ENCODE data around the gene ATRIP. TPM values are rescaled to one million over a fixed set of nuclear protein-coding genes. Genes with fewer than 3 reads are reported as not detected.

The ATRIP gene
- total and polyA plus RNA-seq, 2 of the 4 experiments (the other 2 are of a cell fraction), result 6.8 to 10.8 TPM

- no peak overlapping the region for H2BK5ac ChIP-seq (ENCODE audit: low read depth, low read length, poor library complexity, severe bottlenecking)
- 95% methylated on average over 9 of the region's 14 CpGs; no CpG with 5 or more reads in 1 of the 2 experiments for WGBS, 2 experiments (ENCODE audit: extremely low coverage in 2 of 2, insufficient read length in 1 of 2)
- H2AFZ ChIP-seq (replicated peaks; ENCODE audit: low read length, poor library complexity), result no peak overlapping the region
- no peak overlapping the region for H4K91ac ChIP-seq (ENCODE audit: insufficient read depth, low read depth, low read length)
- POLR2A ChIA-PET (ENCODE audit: unreplicated experiment), result no interaction called here
- in situ Hi-C loops (cut with MboI; ENCODE audit: low sequenced_read_pairs), result no loop called here
- H3K9ac ChIP-seq (ENCODE audit: low read depth, low read length), result no peak overlapping the region
- CTCF ChIA-PET, result no interaction called here
- H3K4me3 ChIP-seq (ENCODE audit: insufficient read depth, low read depth, low read length), result no peak overlapping the region
- H3K9me1 ChIP-seq (ENCODE audit: insufficient read depth, low read length), result 0 out of 2 replicates have a peak, but pooled peaks cover 2% of the 10 kb centered on the region
- no peak overlapping the region for H2AK5ac ChIP-seq (ENCODE audit: low read depth, low read length)
- no peak overlapping the region for H3K18ac ChIP-seq (ENCODE audit: low read depth, low read length)
- no peak overlapping the region for H3K27ac ChIP-seq (ENCODE audit: insufficient read depth, low read length)
- peaks cover 33% of the 10 kb centered on the region for H3K36me3 ChIP-seq (ENCODE audit: control insufficient read depth, insufficient read depth, low read length)
- DNase-seq, result no peak
- H3K4me2 ChIP-seq (ENCODE audit: low read depth, low read length), result no peak overlapping the region
- H2AK9ac ChIP-seq (replicated peaks; ENCODE audit: low read depth, low read length, poor library complexity), result no peak overlapping the region
- no peak overlapping the region for H2BK20ac ChIP-seq (ENCODE audit: low read depth, low read length)
- ATAC-seq (ENCODE audit: low read depth), result no peak
- H3K56ac ChIP-seq (ENCODE audit: extremely low read depth, insufficient read depth, low read length), result no peak overlapping the region
- intact Hi-C loops (cut with micrococcal nuclease), result no loop called here
- no peak overlapping the region for H2BK15ac ChIP-seq (ENCODE audit: low read depth, low read length)
- no peak for TF ChIP-seq BHLHE40 (IDR thresholded peaks at IDR 0.05; ENCODE audit: low read depth, low read length)
- no peak for TF ChIP-seq MXI1 (IDR thresholded peaks at IDR 0.05; ENCODE audit: borderline replicate concordance, low read depth, low read length)
- TF ChIP-seq POLR2A (IDR thresholded peaks at IDR 0.05; ENCODE audit: low read depth, low read length), result no peak
- no peak for TF ChIP-seq NFE2L2 (IDR thresholded peaks at IDR 0.05; ENCODE audit: low read depth, low read length)
- TF ChIP-seq CHD1 (IDR thresholded peaks at IDR 0.05; ENCODE audit: low read depth, low read length), result no peak
- no peak for TF ChIP-seq MAZ (IDR thresholded peaks at IDR 0.05; ENCODE audit: borderline replicate concordance, low read depth, low read length)
- TF ChIP-seq, protein P1, sequence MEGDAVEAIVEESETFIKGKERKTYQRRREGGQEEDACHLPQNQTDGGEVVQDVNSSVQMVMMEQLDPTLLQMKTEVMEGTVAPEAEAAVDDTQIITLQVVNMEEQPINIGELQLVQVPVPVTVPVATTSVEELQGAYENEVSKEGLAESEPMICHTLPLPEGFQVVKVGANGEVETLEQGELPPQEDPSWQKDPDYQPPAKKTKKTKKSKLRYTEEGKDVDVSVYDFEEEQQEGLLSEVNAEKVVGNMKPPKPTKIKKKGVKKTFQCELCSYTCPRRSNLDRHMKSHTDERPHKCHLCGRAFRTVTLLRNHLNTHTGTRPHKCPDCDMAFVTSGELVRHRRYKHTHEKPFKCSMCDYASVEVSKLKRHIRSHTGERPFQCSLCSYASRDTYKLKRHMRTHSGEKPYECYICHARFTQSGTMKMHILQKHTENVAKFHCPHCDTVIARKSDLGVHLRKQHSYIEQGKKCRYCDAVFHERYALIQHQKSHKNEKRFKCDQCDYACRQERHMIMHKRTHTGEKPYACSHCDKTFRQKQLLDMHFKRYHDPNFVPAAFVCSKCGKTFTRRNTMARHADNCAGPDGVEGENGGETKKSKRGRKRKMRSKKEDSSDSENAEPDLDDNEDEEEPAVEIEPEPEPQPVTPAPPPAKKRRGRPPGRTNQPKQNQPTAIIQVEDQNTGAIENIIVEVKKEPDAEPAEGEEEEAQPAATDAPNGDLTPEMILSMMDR (conservative IDR thresholded peaks at IDR 0.05; ENCODE audit: low read depth, low read length), result no peak
- TF ChIP-seq RFX5 (IDR thresholded peaks at IDR 0.05; ENCODE audit: low read depth, low read length), result no peak
- no peak for TF ChIP-seq ELK1 (IDR thresholded peaks at IDR 0.05; ENCODE audit: borderline replicate concordance, low read depth, low read length)
- no peak for TF ChIP-seq FOS (IDR thresholded peaks at IDR 0.05; ENCODE audit: low read depth, low read length)
- no peak for TF ChIP-seq SMC3 (IDR thresholded peaks at IDR 0.05; ENCODE audit: low read depth, low read length)
- TF ChIP-seq MAFK (IDR thresholded peaks at IDR 0.05; ENCODE audit: low read depth, low read length), result no peak
- no peak for TF ChIP-seq CEBPB (IDR thresholded peaks at IDR 0.05; ENCODE audit: low read depth, low read length)
- TF ChIP-seq RAD21 (IDR thresholded peaks at IDR 0.05; ENCODE audit: low read length), result no peak
- no peak for TF ChIP-seq RCOR1 (IDR thresholded peaks at IDR 0.05; ENCODE audit: insufficient replicate concordance, low read length)
- no peak for TF ChIP-seq USF2 (IDR thresholded peaks at IDR 0.05; ENCODE audit: low read depth, low read length)
- BruUV-seq (replicated peaks), result no TSS peak
- dilution Hi-C loops (cut with HindIII; ENCODE audit: low sequenced_read_pairs, unreplicated experiment), result no loop called here
- peaks cover 6% of the 10 kb centered on the region for H3K4me1 ChIP-seq (ENCODE audit: control insufficient read depth, insufficient read depth, low read length)
- no peak overlapping the region for H4K8ac ChIP-seq (ENCODE audit: low read depth in 2 of 2, low read length in 2 of 2)
- peaks cover 13 to 30% of the 10 kb centered on the region in 2 experiments; a peak in 3 of 4 replicates for H3K79me1 ChIP-seq (ENCODE audit: low read depth in 1 of 2, low read length in 2 of 2)
- no peaks in the 10 kb centered on the region for H3K9me3 ChIP-seq (ENCODE audit: control insufficient read depth, insufficient read depth, low read length)
- no peak overlapping the region for H4K5ac ChIP-seq (ENCODE audit: low read depth, low read length)
- no peak overlapping the region for H3K4ac ChIP-seq (ENCODE audit: low read depth, low read length)
- no peak overlapping the region for H3K14ac ChIP-seq (replicated peaks; ENCODE audit: low read depth, low read length)
- H3K23ac ChIP-seq (ENCODE audit: low read depth, low read length), result no peak overlapping the region
- H4K20me1 ChIP-seq (ENCODE audit: insufficient read depth, low read length), result peaks cover 10% of the 10 kb centered on the region; the same call in 1 of the 2 replicates
- H3K27me3 ChIP-seq (ENCODE audit: control insufficient read depth, insufficient read depth, low read length), result no peaks in the 10 kb centered on the region
- no peak overlapping the region for H2BK120ac ChIP-seq (ENCODE audit: low read depth, low read length)
Measured at GRCh38 chr3:48420561-48420960, 26.0 kb upstream of the ATRIP start.

Data from IMR-90 (cell line).